Panc1 (cell line): ENCODE measurements around the gene MXD4.

Experiments
- SIN3A ChIP-seq: IDR thresholded peaks from 2 replicates; pipeline ENCODE4 v1.6.1; 2012; ENCODE audit warnings: low read depth, mild to moderate bottlenecking, low read length, moderate library complexity, borderline replicate concordance; ENCODE audit not compliant: insufficient read depth
- TCF7L2 ChIP-seq: IDR thresholded peaks from 2 replicates; pipeline ENCODE4 v1.6.1; 2011; ENCODE audit warnings: mild to moderate bottlenecking, low read depth, low read length, inconsistent platforms
- TF ChIP-seq, protein P1 (sequence below): fragments of 450-650 bp; IDR thresholded peaks from 2 replicates; pipeline ENCODE4 v1.5.1; 2017; ENCODE audit warnings: mild to moderate bottlenecking
- TF ChIP-seq, protein P2 (sequence below), 2 experiments: IDR thresholded peaks; 2 replicates each; pipeline ENCODE4 v1.6.1; 2011 to 2012; ENCODE audit warnings: low read depth in 2 of 2, control low read depth in 1 of 2, low read length in 1 of 2, mild to moderate bottlenecking in 1 of 2, moderate library complexity in 1 of 2; ENCODE audit not compliant: insufficient read depth in 1 of 2

DNA sequence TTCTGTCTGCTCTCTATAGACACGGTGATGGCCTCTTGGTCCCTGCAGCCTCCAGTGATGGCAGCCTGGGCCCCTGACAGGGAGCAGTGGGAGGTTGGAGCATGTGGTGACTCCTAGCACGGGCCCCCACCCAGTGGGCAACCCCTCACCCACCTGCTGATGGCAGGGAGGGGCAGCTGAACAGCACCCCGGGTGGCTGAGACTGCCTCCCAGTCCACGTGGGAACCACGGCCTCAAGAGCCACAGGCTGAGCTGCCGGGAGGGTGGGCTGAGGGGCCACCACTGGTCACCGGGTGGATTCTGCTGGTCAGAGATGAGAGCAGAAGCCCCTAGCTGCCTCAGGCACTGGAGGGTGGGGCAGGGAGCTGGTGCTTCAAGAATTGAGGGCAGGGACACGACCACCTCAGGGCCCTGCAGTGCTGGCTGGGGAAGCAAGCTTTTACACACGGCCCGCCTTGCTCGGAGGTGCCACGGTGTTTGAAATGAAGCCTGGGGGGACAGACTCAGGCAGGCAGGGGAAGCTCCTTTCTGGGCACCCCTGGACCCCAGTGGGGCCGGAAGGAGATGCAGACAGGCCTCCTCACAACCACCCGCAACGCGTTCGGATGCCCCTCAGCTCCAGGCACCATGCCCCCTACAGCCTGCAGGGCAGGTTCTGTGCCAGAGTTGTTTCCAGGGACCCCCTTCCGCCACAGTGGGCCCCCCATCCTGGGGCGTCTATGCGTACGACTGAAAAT, 13.7 kb downstream of the MXD4 start:
- TF ChIP-seq, protein P1, sequence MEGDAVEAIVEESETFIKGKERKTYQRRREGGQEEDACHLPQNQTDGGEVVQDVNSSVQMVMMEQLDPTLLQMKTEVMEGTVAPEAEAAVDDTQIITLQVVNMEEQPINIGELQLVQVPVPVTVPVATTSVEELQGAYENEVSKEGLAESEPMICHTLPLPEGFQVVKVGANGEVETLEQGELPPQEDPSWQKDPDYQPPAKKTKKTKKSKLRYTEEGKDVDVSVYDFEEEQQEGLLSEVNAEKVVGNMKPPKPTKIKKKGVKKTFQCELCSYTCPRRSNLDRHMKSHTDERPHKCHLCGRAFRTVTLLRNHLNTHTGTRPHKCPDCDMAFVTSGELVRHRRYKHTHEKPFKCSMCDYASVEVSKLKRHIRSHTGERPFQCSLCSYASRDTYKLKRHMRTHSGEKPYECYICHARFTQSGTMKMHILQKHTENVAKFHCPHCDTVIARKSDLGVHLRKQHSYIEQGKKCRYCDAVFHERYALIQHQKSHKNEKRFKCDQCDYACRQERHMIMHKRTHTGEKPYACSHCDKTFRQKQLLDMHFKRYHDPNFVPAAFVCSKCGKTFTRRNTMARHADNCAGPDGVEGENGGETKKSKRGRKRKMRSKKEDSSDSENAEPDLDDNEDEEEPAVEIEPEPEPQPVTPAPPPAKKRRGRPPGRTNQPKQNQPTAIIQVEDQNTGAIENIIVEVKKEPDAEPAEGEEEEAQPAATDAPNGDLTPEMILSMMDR, result no peak
- TF ChIP-seq, protein P2, sequence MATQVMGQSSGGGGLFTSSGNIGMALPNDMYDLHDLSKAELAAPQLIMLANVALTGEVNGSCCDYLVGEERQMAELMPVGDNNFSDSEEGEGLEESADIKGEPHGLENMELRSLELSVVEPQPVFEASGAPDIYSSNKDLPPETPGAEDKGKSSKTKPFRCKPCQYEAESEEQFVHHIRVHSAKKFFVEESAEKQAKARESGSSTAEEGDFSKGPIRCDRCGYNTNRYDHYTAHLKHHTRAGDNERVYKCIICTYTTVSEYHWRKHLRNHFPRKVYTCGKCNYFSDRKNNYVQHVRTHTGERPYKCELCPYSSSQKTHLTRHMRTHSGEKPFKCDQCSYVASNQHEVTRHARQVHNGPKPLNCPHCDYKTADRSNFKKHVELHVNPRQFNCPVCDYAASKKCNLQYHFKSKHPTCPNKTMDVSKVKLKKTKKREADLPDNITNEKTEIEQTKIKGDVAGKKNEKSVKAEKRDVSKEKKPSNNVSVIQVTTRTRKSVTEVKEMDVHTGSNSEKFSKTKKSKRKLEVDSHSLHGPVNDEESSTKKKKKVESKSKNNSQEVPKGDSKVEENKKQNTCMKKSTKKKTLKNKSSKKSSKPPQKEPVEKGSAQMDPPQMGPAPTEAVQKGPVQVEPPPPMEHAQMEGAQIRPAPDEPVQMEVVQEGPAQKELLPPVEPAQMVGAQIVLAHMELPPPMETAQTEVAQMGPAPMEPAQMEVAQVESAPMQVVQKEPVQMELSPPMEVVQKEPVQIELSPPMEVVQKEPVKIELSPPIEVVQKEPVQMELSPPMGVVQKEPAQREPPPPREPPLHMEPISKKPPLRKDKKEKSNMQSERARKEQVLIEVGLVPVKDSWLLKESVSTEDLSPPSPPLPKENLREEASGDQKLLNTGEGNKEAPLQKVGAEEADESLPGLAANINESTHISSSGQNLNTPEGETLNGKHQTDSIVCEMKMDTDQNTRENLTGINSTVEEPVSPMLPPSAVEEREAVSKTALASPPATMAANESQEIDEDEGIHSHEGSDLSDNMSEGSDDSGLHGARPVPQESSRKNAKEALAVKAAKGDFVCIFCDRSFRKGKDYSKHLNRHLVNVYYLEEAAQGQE (IDR thresholded peaks at IDR 0.05; ENCODE audit: insufficient read depth in 1 of 2, low read depth in 2 of 2, low read length in 1 of 2), result no peak
- TF ChIP-seq SIN3A (no peak), TCF7L2 (no peak)
